ENCODE results near the gene AAMP.

AAMP gene

DNA sequence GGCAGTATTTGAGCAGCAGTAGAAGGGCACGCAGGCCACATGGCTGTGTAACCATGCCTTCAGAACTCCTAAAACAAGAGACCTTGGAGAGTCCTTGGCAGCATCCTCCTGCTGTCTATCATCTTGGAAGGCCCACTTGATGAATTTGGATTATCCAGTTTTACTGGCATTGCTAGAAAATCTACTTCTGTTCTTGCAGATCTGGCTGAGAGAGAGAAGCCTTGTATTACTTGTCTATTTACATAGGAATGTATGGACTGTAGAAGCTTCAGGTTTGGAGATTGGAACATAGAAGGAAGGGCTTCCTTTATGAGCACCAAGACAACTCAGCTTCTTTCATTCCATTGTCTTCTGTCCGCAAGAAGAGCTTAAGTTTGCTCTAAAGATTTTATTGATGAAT is 25.3 kb downstream of the AAMP start:
- no peak overlapping the region for H2AFZ ChIP-seq (ENCODE audit: low read depth)
- no peaks in the 10 kb centered on the region for H3K4me1 ChIP-seq (ENCODE audit: low read depth, poor library complexity, severe bottlenecking)
- peaks cover 10% of the 10 kb centered on the region; the same call in 1 of the 2 replicates for H3K36me3 ChIP-seq (ENCODE audit: insufficient read depth)
- no peaks in the 10 kb centered on the region for H3K79me2 ChIP-seq (ENCODE audit: insufficient read depth, low read depth)
- H3K9ac ChIP-seq = no peak overlapping the region
- no peaks in the 10 kb centered on the region for H4K20me1 ChIP-seq (ENCODE audit: insufficient read depth)
- H3K4me2 ChIP-seq = no peak overlapping the region
- TF ChIP-seq, protein P1, sequence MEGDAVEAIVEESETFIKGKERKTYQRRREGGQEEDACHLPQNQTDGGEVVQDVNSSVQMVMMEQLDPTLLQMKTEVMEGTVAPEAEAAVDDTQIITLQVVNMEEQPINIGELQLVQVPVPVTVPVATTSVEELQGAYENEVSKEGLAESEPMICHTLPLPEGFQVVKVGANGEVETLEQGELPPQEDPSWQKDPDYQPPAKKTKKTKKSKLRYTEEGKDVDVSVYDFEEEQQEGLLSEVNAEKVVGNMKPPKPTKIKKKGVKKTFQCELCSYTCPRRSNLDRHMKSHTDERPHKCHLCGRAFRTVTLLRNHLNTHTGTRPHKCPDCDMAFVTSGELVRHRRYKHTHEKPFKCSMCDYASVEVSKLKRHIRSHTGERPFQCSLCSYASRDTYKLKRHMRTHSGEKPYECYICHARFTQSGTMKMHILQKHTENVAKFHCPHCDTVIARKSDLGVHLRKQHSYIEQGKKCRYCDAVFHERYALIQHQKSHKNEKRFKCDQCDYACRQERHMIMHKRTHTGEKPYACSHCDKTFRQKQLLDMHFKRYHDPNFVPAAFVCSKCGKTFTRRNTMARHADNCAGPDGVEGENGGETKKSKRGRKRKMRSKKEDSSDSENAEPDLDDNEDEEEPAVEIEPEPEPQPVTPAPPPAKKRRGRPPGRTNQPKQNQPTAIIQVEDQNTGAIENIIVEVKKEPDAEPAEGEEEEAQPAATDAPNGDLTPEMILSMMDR (conservative IDR thresholded peaks at IDR 0.05; ENCODE audit: low read depth, low read length) = no peak
- H3K27me3 ChIP-seq (ENCODE audit: insufficient read depth, low read depth) = no peaks in the 10 kb centered on the region
- H3K27ac ChIP-seq = no peak overlapping the region
- no peak overlapping the region for H3K4me3 ChIP-seq (IDR thresholded peaks at IDR 0.05; ENCODE audit: insufficient read depth, low read depth, low read length)

DNA sequence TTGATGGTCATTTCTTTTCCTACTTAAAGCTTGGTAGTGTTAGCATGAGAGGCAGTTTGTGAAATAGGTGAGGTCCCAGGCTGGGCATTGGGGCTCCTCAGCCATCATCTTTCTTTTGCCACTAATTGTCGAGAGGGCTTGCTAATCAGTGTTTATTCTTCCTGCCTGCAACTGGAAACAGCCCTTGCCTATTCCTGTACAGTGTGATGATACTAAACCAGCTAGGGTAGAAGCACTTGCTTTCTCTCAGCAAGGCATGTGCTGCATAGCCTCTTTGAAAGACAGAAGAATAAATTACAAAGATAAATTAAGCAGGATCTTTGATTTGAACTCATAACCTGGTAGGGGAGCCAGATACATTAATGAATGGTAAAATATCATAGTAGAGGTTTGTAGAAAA is 25.7 kb downstream of the AAMP start:
- no peaks in the 10 kb centered on the region for H4K20me1 ChIP-seq (ENCODE audit: insufficient read depth)
- no peak overlapping the region for H3K4me3 ChIP-seq (IDR thresholded peaks at IDR 0.05; ENCODE audit: insufficient read depth, low read depth, low read length)
- peaks cover 5% of the 10 kb centered on the region; the same call in 1 of the 2 replicates for H3K36me3 ChIP-seq (ENCODE audit: insufficient read depth)
- H3K79me2 ChIP-seq (ENCODE audit: insufficient read depth, low read depth) = no peaks in the 10 kb centered on the region
- no peaks in the 10 kb centered on the region for H3K27me3 ChIP-seq (ENCODE audit: insufficient read depth, low read depth)
- no peak overlapping the region for H3K9ac ChIP-seq
- H3K4me1 ChIP-seq (ENCODE audit: low read depth, poor library complexity, severe bottlenecking) = no peaks in the 10 kb centered on the region
- H3K27ac ChIP-seq = no peak overlapping the region
- no peak overlapping the region for H2AFZ ChIP-seq (ENCODE audit: low read depth)
- TF ChIP-seq, protein P1 (conservative IDR thresholded peaks at IDR 0.05; ENCODE audit: low read depth, low read length) = no peak
- no peak overlapping the region for H3K4me2 ChIP-seq

DNA sequence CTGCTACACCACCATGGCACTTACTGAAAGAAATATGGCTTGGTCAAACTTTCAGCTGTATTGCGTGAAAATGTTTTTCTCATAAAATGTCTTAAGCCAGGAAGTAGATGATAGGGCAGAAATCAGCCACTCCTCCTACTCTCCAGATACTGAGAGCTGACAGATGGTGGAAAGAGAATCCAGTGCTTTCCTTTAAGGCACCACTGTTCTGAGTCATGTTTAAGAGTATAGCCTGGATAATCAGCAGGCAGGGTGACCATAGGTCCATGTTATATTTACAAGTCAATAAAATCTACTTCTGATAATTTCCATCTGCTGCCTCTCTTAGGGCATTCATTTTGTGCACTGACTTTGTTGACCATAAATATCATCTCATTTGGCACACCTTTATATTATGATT is 31.1 kb downstream of the AAMP start:
- Histone ChIP-seq H3K4me3 (IDR thresholded peaks at IDR 0.05; ENCODE audit: insufficient read depth, low read depth, low read length) (no peak overlapping the region), H3K79me2 (ENCODE audit: insufficient read depth, low read depth) (no peaks in the 10 kb centered on the region), H3K27ac (no peak overlapping the region), H3K9ac (no peak overlapping the region), H3K27me3 (ENCODE audit: insufficient read depth, low read depth) (no peaks in the 10 kb centered on the region), H3K4me1 (ENCODE audit: low read depth, poor library complexity, severe bottlenecking) (no peaks in the 10 kb centered on the region), H2AFZ (ENCODE audit: low read depth) (no peak overlapping the region), H3K36me3 (ENCODE audit: insufficient read depth) (peaks cover 5% of the 10 kb centered on the region; the same call in 1 of the 2 replicates), H4K20me1 (ENCODE audit: insufficient read depth) (no peaks in the 10 kb centered on the region), H3K4me2 (no peak overlapping the region)
- TF ChIP-seq, protein P1 (conservative IDR thresholded peaks at IDR 0.05; ENCODE audit: low read depth, low read length) = no peak

DNA sequence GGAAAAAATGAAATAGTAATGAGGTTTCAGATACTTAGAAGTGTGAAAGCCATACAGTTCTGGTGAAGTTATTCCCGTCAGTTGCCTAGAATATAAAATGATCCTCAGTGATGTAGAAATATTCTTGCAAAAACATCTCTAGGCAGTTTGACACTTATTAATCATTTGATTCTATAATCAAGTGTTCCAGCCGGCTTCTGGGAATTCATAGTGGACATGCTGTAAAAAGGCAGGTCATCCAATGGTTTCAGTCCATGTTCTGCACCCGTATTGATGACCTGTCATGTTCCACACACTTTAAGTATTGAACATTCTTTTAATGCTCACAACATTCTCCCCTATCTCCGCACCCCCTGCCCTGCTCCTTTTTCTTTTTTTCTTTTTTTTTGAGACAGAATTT is 33.1 kb downstream of the AAMP start:
- Histone ChIP-seq H3K9ac (no peak overlapping the region), H4K20me1 (ENCODE audit: insufficient read depth) (no peaks in the 10 kb centered on the region), H3K36me3 (ENCODE audit: insufficient read depth) (peaks cover 8% of the 10 kb centered on the region; the same call in 1 of the 2 replicates), H3K27ac (no peak overlapping the region), H3K4me3 (IDR thresholded peaks at IDR 0.05; ENCODE audit: insufficient read depth, low read depth, low read length) (no peak overlapping the region), H3K27me3 (ENCODE audit: insufficient read depth, low read depth) (no peaks in the 10 kb centered on the region), H3K79me2 (ENCODE audit: insufficient read depth, low read depth) (0 out of 2 replicates have a peak, but pooled peaks cover 12% of the 10 kb centered on the region), H3K4me1 (ENCODE audit: low read depth, poor library complexity, severe bottlenecking) (no peaks in the 10 kb centered on the region), H3K4me2 (no peak overlapping the region), H2AFZ (ENCODE audit: low read depth) (no peak overlapping the region)
- TF ChIP-seq, protein P1 (conservative IDR thresholded peaks at IDR 0.05; ENCODE audit: low read depth, low read length) = no peak
